ENCODE results near the gene ZMYM2. TPM values are rescaled to one million over a fixed set of nuclear protein-coding genes. Genes with fewer than 3 reads are reported as not detected.

ZMYM2 gene
- total and polyA plus RNA-seq, 2 experiments from 2014 or later = 87.9 to 159 TPM

GRCh38 chr13:19991531-19991930 is 33.0 kb downstream of the ZMYM2 start (continued):
- TF ChIP-seq REST (IDR thresholded peaks at IDR 0.05; ENCODE audit: unreplicated experiment) (no peak), NANOG (IDR thresholded peaks at IDR 0.05; ENCODE audit: borderline replicate concordance) (no peak), POLR2AphosphoS5 (IDR thresholded peaks at IDR 0.05; ENCODE audit: low read depth) (no peak), CREB1 (CRISPR knock-in tag; IDR thresholded peaks at IDR 0.05; ENCODE audit: low read depth) (no peak), STAT1 (IDR thresholded peaks at IDR 0.05; ENCODE audit: unreplicated experiment) (no peak), EZH2phosphoT487 (IDR thresholded peaks at IDR 0.05; ENCODE audit: unreplicated experiment) (no peak), ZNF114 (CRISPR knock-in tag; IDR thresholded peaks at IDR 0.05) (no peak), EZH2 (IDR thresholded peaks at IDR 0.05; ENCODE audit: low read depth, unreplicated experiment) (no peak)
- TF ChIP-seq, protein P1, sequence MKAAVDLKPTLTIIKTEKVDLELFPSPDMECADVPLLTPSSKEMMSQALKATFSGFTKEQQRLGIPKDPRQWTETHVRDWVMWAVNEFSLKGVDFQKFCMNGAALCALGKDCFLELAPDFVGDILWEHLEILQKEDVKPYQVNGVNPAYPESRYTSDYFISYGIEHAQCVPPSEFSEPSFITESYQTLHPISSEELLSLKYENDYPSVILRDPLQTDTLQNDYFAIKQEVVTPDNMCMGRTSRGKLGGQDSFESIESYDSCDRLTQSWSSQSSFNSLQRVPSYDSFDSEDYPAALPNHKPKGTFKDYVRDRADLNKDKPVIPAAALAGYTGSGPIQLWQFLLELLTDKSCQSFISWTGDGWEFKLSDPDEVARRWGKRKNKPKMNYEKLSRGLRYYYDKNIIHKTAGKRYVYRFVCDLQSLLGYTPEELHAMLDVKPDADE (IDR thresholded peaks at IDR 0.05) = no peak

DNA sequence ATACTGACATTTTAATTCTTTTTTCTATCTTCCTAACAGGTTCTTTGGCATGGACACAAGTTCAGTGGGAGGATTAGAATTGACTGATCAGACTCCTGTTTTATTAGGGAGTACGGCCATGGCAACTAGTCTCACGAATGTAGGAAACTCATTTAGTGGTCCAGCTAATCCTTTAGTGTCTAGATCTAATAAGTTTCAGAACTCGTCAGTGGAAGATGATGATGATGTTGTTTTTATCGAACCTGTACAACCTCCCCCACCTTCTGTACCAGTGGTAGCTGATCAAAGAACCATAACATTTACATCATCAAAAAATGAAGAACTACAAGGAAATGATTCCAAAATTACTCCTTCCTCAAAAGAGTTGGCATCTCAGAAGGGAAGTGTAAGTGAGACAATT is 34.5 kb downstream of the ZMYM2 start:
- Histone ChIP-seq H3K27me3 (ENCODE audit: insufficient read depth) (no peaks in the 10 kb centered on the region), H3K4me2 (no peak overlapping the region), H4K20me1 (replicated peaks; ENCODE audit: insufficient read depth) (peaks cover 74% of the 10 kb centered on the region), H2AFZ (no peak overlapping the region), H3K4me1 (ENCODE audit: insufficient read depth) (no peaks in the 10 kb centered on the region; the same call in 1 of the 2 replicates), H3F3A (replicated peaks; ENCODE audit: low read depth) (no peaks in the 10 kb centered on the region), H3K36me3 (ENCODE audit: insufficient read depth) (peaks cover 29% of the 10 kb centered on the region), H3K79me2 (replicated peaks; ENCODE audit: insufficient read depth) (peaks cover 100% of the 10 kb centered on the region), H3K27ac (ENCODE audit: low read depth) (no peak overlapping the region), H3K4me3 (no peak overlapping the region), H3K9me2 (ENCODE audit: insufficient read depth) (no peaks in the 10 kb centered on the region)
- Mint-ChIP-seq H3K27me3 (ENCODE audit: insufficient read depth, low read depth, poor library complexity) (peaks cover 4% of the 10 kb centered on the region), H3K4me3 (no peak overlapping the region), H3K27ac (no peak overlapping the region), H3K4me1 (peaks cover 20% of the 10 kb centered on the region), H3K36me3 (ENCODE audit: low read depth) (peaks cover 47% of the 10 kb centered on the region), H3K9me3 (no peaks in the 10 kb centered on the region)
- ATAC-seq (no peak), DNase-seq (ENCODE audit: low spot score) (no peak)
- TF ChIP-seq REST (IDR thresholded peaks at IDR 0.05; ENCODE audit: unreplicated experiment) (no peak), ZNF462 (CRISPR knock-in tag; IDR thresholded peaks at IDR 0.05) (no peak)
- TF ChIP-seq, protein P1 (IDR thresholded peaks at IDR 0.05) = no peak

Measured in GM23338 (cell line).